Kidney (tissue), 14 donors: ENCODE results near the gene REL. TPM values are rescaled to one million over a fixed set of nuclear protein-coding genes. Genes with fewer than 3 reads are reported as not detected.

Source experiments
- DNase-seq, 5 donors: peaks; one replicate each; pipeline ENCODE4 v3.0.0-alpha.2; 2013 to 2020
- FAIRE-seq: peaks from 2 replicates; lab custom pipeline; 2012; peaks lifted over from hg19 to GRCh38; lab: Jason Lieb, UNC
- H3K27ac ChIP-seq, 2 donors: one replicate each; pipeline ENCODE4 v1.7.0; 2013; ENCODE audit warnings: low read depth in 2 of 2, low read length in 2 of 2, inconsistent platforms in 1 of 2
- H3K27me3 ChIP-seq: one replicate; pipeline ENCODE4 v1.7.1; 2013; ENCODE audit warnings: low read length, inconsistent platforms; ENCODE audit not compliant: control insufficient read depth, insufficient read depth
- H3K36me3 ChIP-seq, 3 donors: one replicate each; pipeline versions ENCODE4 v1.7.0 to v1.7.1; 2013; ENCODE audit warnings: low read length in 3 of 3, control low read depth in 1 of 3, inconsistent platforms in 1 of 3; ENCODE audit not compliant: insufficient read depth in 3 of 3, control insufficient read depth in 2 of 3
- H3K4me1 ChIP-seq, 3 donors: one replicate each; pipeline versions ENCODE4 v1.7.0 to v1.7.1; 2013; ENCODE audit warnings: low read length in 3 of 3, inconsistent platforms in 1 of 3, low read depth in 1 of 3; ENCODE audit not compliant: control insufficient read depth in 2 of 3, insufficient read depth in 2 of 3
- H3K4me3 ChIP-seq, 3 donors: one replicate each; pipeline versions ENCODE4 v1.7.0 to v1.8.1; 2013; ENCODE audit warnings: low read length in 3 of 3, control low read depth in 1 of 3, inconsistent platforms in 1 of 3
- H3K9ac ChIP-seq, 3 donors: one replicate each; pipeline versions ENCODE4 v1.7.0 to v1.7.1; 2013; ENCODE audit warnings: low read length in 3 of 3, control low read depth in 1 of 3, inconsistent platforms in 1 of 3
- H3K9me3 ChIP-seq, 3 donors: one replicate each; pipeline versions ENCODE4 v1.7.0 to v1.7.1; 2013; ENCODE audit warnings: low read length in 3 of 3, control low read depth in 1 of 3, inconsistent platforms in 1 of 3; ENCODE audit not compliant: control insufficient read depth in 2 of 3, insufficient read depth in 1 of 3
- CTCF ChIP-seq: IDR thresholded peaks from 3 replicates; pipeline ENCODE4 v1.5.1; 2012; ENCODE audit warnings: mild to moderate bottlenecking, moderate library complexity, borderline replicate concordance; ENCODE audit not compliant: insufficient read depth; ENCODE audit errors: extremely low read depth
- intact Hi-C: fragments of 100-400 bp; cut with DNase I; formaldehyde crosslinking; loops from one replicate; pipeline ENCODE4 v1.11.1; 2022
- polyA plus RNA-seq: library from polyadenylated mRNA; stranded (reverse); fragments of 350-450 nt; fragmentation: Illumina TruSeq; extraction: RNeasy Lipid Tissue Mini Kit (QIAGEN cat#74804); gene quantifications from one replicate; pipeline ENCODE4 v1.2.3, GENCODE V29; 2014; ENCODE audit warnings: low read depth, low replicate concordance; ENCODE audit not compliant: insufficient read depth
- total RNA-seq: library from RNA; stranded (reverse); fragmentation: NEBNext Ultra II Directional; extraction: Animal tissue kit (Norgen Biotek cat#: 25700); gene quantifications from one replicate; pipeline ENCODE4 v1.2.1, GENCODE V29; 2021
- donor health status: control.
- donor health status: control.
- donor health status: control.
- donor health status: control.
- donor health status: control.
- donor health status: DM: yes; HTN: yes; CAD: no.
- donor health status: Normal renal cell carcinoma (clear cell type).

Gene REL
- total and polyA plus RNA-seq, 2 donors from 2014 or later, result 0.43 to 21.8 TPM

DNA sequence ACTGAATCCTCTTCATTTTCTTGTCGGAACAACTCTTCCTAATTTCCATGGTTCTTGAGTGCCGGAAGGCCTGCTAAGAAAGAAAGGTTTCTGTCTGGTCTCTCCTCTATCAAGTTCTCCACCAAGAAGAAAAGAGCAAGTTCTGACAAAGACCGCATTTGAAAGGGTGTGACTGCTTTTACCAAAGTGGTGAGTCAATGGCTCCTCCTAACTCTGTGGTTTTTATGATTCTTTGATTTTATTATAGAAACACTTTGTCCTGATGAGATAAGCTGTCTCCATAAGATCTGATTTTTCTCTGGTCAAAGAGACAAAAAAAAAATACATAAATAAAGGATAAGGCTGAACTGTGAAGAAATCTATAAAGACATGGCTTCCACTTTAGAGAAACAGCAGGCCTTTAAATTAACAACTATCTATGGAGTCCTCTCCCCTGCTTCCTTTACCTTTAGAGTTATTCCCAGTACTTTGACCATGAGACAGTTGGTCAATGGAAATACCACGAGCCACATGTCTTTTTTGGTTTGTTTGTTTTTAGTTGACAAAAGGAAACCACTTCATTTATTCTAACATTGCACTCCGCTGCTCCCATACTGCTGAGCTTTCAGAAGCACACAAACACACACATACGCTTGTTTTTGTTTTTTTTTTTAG is 67.7 kb downstream of the REL start:
- no peaks in the 10 kb centered on the region for H3K27me3 ChIP-seq
- no peaks in the 10 kb centered on the region for H3K9me3 ChIP-seq
- FAIRE-seq (no peak), DNase-seq (no peak)
- no peak overlapping the region for H3K4me3 ChIP-seq
- peaks cover 2 to 14% (median 2%) of the 10 kb centered on the region in 3 donors for H3K36me3 ChIP-seq
- no peak overlapping the region for H3K27ac ChIP-seq
- TF ChIP-seq CTCF, result no peak
- intact Hi-C loops, result no loop called here
- no peak overlapping the region for H3K9ac ChIP-seq
- no peaks in the 10 kb centered on the region for H3K4me1 ChIP-seq

- Histone ChIP-seq H3K9me3 (no peaks in the 10 kb centered on the region), H3K36me3 (peaks cover 2 to 14% (median 5%) of the 10 kb centered on the region in 3 donors), H3K27me3 (no peaks in the 10 kb centered on the region), H3K27ac (no peak overlapping the region), H3K9ac (no peak overlapping the region), H3K4me3 (no peak overlapping the region), H3K4me1 (no peaks in the 10 kb centered on the region)
- intact Hi-C loops, result no loop called here
- FAIRE-seq (no peak), DNase-seq (no peak)
- no peak for TF ChIP-seq CTCF
Measured at GRCh38 chr2:60954139-60954538, 72.8 kb downstream of the REL start.

DNA sequence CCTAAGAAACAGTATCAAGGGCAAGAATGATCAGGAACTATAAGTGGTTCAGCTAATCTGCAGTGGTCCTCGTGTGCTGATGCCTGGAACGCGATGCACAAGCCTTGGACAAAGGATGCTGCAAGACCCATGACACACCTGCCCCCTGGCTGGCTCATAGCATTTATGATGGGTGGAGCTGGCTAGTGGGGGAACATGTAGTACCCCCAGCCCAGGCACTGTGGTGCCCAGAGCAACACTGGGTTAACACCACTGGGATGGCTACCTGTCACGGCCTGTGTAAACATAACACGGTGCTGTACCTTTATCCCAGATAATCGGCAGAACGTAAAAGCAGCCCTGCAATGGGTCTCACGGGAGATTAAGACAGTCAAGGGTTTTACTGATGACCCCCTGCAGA is 75.8 kb downstream of the REL start:
- FAIRE-seq (no peak), DNase-seq (no peak)
- Histone ChIP-seq H3K9ac (no peak overlapping the region), H3K27ac (no peak overlapping the region), H3K4me1 (no peaks in the 10 kb centered on the region), H3K36me3 (peaks cover 2 to 9% (median 5%) of the 10 kb centered on the region in 3 donors), H3K27me3 (no peaks in the 10 kb centered on the region), H3K4me3 (no peak overlapping the region), H3K9me3 (no peaks in the 10 kb centered on the region)
- no peak for TF ChIP-seq CTCF
- intact Hi-C loops, result no loop called here
